ENCODE measurements around the gene IL1RAPL2. TPM values are rescaled to one million over a fixed set of nuclear protein-coding genes. Genes with fewer than 3 reads are reported as not detected.

The IL1RAPL2 gene
- total RNA-seq, 1 donor from 2014 or later = not detected

DNA sequence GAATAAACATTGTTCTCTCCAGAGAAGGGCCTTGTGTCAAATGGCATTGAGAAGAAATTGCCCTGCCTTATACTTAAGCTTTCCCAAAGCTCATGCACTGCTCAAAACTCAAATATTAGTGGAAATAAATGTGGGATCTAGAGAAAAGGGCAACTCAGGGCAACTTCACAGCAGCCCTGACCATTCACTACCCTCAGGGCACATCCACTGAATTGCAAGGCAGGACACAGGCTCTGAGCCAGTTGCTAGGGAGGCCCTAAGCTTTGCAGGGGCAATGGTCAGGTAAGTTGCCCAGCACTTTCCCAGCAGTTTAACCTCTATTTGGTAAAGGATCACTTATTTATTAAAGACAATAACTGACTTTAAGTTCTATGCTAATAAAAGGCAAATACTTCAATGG is 909.8 kb downstream of the IL1RAPL2 start:
- no peak for ATAC-seq (ENCODE audit: low read depth)

GRCh38 chrX:105477351-105477750 is 911.4 kb downstream of the IL1RAPL2 start:
- Mint-ChIP-seq H3K4me3 (no peak overlapping the region), H3K27ac (no peak overlapping the region), H3K9me3 (no peaks in the 10 kb centered on the region), H3K4me1 (no peaks in the 10 kb centered on the region), H3K36me3 (ENCODE audit: low read depth) (no peaks in the 10 kb centered on the region), H3K27me3 (no peaks in the 10 kb centered on the region)
- DNase-seq = no peak
- TF ChIP-seq, protein P1, sequence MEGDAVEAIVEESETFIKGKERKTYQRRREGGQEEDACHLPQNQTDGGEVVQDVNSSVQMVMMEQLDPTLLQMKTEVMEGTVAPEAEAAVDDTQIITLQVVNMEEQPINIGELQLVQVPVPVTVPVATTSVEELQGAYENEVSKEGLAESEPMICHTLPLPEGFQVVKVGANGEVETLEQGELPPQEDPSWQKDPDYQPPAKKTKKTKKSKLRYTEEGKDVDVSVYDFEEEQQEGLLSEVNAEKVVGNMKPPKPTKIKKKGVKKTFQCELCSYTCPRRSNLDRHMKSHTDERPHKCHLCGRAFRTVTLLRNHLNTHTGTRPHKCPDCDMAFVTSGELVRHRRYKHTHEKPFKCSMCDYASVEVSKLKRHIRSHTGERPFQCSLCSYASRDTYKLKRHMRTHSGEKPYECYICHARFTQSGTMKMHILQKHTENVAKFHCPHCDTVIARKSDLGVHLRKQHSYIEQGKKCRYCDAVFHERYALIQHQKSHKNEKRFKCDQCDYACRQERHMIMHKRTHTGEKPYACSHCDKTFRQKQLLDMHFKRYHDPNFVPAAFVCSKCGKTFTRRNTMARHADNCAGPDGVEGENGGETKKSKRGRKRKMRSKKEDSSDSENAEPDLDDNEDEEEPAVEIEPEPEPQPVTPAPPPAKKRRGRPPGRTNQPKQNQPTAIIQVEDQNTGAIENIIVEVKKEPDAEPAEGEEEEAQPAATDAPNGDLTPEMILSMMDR (IDR thresholded peaks at IDR 0.05) = no peak
- no peak for ATAC-seq (ENCODE audit: low read depth)
- intact Hi-C loops (cut with micrococcal nuclease) = no loop called here
- ChIA-PET POLR2A (no interaction called here), CTCF (no interaction called here)

More for the DNA sequence above, 909.8 kb downstream of the IL1RAPL2 start:
- no peaks in the 10 kb centered on the region for H3K36me3 Mint-ChIP-seq (ENCODE audit: low read depth)
- H3K27ac Mint-ChIP-seq = no peak overlapping the region
- TF ChIP-seq, protein P1 (IDR thresholded peaks at IDR 0.05) = no peak
- no peaks in the 10 kb centered on the region for H3K27me3 Mint-ChIP-seq
- no peak overlapping the region for H3K4me3 Mint-ChIP-seq
- ChIA-PET POLR2A (no interaction called here), CTCF (no interaction called here)
- no peaks in the 10 kb centered on the region for H3K9me3 Mint-ChIP-seq
- H3K4me1 Mint-ChIP-seq = no peaks in the 10 kb centered on the region
- DNase-seq = no peak
- intact Hi-C loops (cut with micrococcal nuclease) = no loop called here

- POLR2A ChIA-PET = no interaction called here
- H3K9me3 Mint-ChIP-seq = peaks cover 6% of the 10 kb centered on the region
- TF ChIP-seq, protein P1 (IDR thresholded peaks at IDR 0.05) = no peak
- DNase-seq (no peak), ATAC-seq (ENCODE audit: low read depth) (no peak)
- H3K36me3 Mint-ChIP-seq (ENCODE audit: low read depth) = no peaks in the 10 kb centered on the region
- H3K4me3 Mint-ChIP-seq = no peak overlapping the region
- CTCF ChIA-PET = no interaction called here
- H3K4me1 Mint-ChIP-seq = no peaks in the 10 kb centered on the region
- intact Hi-C loops (cut with micrococcal nuclease) = no loop called here
- no peak overlapping the region for H3K27ac Mint-ChIP-seq
- H3K27me3 Mint-ChIP-seq = no peaks in the 10 kb centered on the region
These were observed 914.8 kb downstream of the IL1RAPL2 start for GRCh38 chrX:105480646-105481310.

GRCh38 chrX:105483011-105483410 is 917.0 kb downstream of the IL1RAPL2 start:
- DNase-seq (no peak), ATAC-seq (ENCODE audit: low read depth) (no peak)
- ChIA-PET POLR2A (no interaction called here), CTCF (no interaction called here)
- H3K4me1 Mint-ChIP-seq = no peaks in the 10 kb centered on the region
- no peaks in the 10 kb centered on the region for H3K27me3 Mint-ChIP-seq
- no peak overlapping the region for H3K4me3 Mint-ChIP-seq
- H3K27ac Mint-ChIP-seq = no peak overlapping the region
- TF ChIP-seq, protein P1 (IDR thresholded peaks at IDR 0.05) = no peak
- intact Hi-C loops (cut with micrococcal nuclease) = no loop called here
- no peaks in the 10 kb centered on the region for H3K36me3 Mint-ChIP-seq (ENCODE audit: low read depth)
- H3K9me3 Mint-ChIP-seq = peaks cover 8% of the 10 kb centered on the region

DNA sequence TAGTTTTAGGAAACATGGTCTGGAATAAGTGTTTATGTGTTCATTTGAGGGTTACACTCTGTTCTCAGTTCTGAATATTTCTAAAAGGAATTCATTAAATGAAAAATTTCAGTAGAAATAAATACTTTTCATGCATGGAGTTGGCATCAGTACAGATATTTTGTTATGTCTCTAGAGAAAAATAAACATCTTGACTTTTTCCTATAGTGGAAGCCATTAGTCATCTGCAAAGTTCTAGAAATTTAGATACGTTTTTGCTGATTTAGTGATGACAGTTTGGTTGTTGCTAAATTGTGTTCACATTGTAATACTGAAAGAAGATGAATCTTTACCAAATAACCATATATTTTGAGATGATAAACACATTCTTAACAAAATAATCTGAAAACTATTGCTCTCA is 922.7 kb downstream of the IL1RAPL2 start:
- intact Hi-C loops (cut with micrococcal nuclease) = no loop called here
- H3K27ac Mint-ChIP-seq = no peak overlapping the region
- POLR2A ChIA-PET = no interaction called here
- H3K4me1 Mint-ChIP-seq = no peaks in the 10 kb centered on the region
- H3K4me3 Mint-ChIP-seq = no peak overlapping the region
- TF ChIP-seq, protein P1 (IDR thresholded peaks at IDR 0.05) = no peak
- H3K27me3 Mint-ChIP-seq = no peaks in the 10 kb centered on the region
- no peaks in the 10 kb centered on the region for H3K36me3 Mint-ChIP-seq (ENCODE audit: low read depth)
- no peak for ATAC-seq (ENCODE audit: low read depth)
- CTCF ChIA-PET = no interaction called here
- H3K9me3 Mint-ChIP-seq = peaks cover 6% of the 10 kb centered on the region
- DNase-seq = no peak

All from activated B cell treated with CpG ODN at 0.5 μM for 24 hours (primary cell).